HG03159 (cell line): ENCODE measurements around the gene PSMD1.
A peak's percentile ranks its signal among the peaks of the same experiment; 100 is the strongest.
"Not testable (repeated sequence)": the region's sequence is repeated elsewhere in the genome, so short reads cannot be mapped to it uniquely, and the experiment has no call there.

Experiments
- ATAC-seq: cut with Tn5 transposase; IDR thresholded peaks from one replicate; pipeline ENCODE4 v1.9.1; 2021; ENCODE audit warnings: mild to moderate bottlenecking, moderate library complexity; ENCODE audit not compliant: unreplicated experiment

PSMD1 gene

DNA sequence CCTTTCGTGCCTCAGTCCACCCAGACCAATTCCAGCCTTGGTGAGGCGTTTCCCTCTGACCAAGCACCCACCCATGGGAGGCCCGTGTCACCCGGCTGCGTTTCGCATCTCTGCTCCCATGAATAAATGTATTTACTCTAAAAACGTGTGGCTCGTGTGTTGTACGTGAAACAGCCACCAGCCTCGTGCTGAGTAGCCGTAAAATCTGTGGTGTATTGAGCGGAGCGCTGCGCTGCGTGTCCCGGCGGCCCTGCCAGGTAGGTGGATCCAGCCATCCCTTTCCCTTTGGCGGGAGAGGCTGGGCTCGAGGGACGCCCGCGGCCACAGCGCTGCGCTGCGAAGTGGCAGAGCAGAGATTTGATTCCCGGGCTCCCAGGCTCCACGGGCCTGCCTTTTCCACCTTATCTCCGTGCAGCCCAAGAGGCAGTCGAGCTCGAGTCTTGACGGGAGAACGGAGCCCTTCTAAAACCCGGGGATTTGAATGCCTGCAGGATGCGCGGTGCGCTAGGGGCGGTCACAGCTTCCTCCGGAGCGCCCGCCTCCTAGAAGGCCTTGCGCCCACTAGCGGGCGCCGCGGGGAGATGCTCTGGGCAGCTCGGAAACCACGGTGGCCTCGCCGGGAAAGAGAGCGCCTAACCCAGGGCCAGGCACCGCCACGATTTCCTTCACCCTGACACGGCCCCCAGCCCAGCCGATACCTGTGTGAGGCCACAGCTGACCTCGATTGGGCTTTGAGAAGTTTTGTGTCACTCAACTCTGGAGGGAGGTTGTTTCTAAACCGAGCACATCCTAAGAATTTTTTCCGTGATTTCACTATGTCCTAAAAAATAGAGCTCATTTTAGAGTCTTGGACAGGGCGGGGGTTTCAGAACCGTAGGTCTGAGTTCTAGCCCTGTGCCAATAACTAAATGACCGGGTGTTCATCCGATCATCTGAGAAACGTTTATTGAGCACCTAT is 3.9 kb upstream of the PSMD1 start:
- peak; percentile 55 for ATAC-seq

GRCh38 chr2:231053846-231054245 is 2.8 kb upstream of the PSMD1 start:
- ATAC-seq: no peak

- no peak for ATAC-seq
Observed at GRCh38 chr2:231057590-231057989, 923 bp downstream of the PSMD1 start.

DNA sequence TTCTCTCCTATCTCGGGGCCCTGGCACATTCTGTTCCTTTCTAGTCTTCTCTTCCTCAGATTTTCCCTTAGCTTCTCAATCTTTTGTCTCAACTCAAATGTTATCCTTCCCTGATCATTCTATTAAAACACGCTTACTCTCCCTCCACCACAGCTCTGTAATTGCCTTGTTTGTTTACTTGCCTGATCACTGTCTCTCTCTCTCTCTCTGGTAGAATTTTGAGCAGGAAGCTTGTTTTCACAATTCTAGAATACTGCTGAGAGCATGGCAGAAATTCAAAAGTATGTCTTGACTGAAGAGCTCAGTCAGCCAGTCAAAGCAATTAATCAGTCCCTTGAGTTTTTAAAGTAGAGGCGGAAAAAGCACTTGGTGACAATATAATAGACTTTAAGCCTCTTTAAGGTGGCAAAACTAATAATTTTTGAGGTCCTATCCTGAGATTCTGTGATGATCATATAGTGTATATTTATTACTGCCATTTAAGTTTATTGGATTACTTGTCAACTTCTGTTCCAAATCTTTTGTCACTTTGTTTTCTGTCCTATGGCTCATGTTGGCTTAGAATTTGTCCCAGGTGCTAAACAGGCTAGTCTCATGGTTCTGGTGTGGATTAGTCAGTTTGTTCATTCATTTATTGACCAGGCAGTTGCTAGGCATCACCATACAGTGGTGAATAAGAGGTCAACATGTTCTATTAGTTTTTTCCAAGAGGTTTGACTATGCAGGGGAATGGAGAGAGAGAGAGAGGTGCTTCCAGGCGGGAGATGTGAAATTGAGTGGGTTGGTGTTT is 2.3 kb downstream of the PSMD1 start:
- no peak for ATAC-seq

DNA sequence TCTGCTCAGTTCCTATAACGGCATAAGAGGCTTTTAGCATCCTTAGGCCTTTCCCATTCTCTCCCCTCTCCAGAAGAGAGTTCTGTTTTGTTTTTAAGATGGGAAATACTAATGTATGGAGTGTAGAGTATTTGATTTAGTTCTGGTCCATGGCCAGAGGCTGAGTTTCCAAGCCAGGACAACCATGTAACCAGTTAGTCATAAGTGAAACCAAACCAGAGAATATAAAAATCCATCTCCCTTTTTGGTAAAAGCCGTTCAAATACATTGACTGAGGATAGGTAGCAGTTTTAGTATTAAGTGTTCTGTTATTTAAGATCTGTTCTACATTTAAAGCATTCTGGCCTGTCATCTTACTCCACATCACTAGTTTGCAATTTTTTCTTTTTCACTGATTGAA is 3.1 kb downstream of the PSMD1 start:
- ATAC-seq: no peak

- no peak for ATAC-seq
Observed at GRCh38 chr2:231062776-231063175, 6.1 kb downstream of the PSMD1 start.

DNA sequence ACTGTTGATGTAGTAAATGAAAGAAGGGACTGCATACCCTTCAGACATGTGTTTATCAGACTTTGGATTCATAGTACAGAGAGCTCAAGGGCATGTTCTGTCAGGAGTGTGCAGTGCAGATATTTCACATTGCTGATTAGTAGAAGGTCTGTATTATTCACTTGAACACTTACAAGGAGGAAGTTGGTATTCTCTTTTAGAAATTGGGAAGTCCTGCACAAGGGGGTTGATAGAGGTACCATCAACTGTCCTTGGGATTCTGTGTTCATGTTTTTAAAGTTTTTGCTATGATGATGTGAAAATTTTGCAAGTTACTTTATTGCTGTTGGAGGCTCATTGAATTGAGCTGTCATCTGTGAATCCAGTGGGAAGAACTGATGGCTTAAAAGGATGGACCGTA is 6.7 kb downstream of the PSMD1 start:
- ATAC-seq: no peak

GRCh38 chr2:231065966-231066365 is 9.3 kb downstream of the PSMD1 start:
- no peak for ATAC-seq

GRCh38 chr2:231067531-231067930 is 10.9 kb downstream of the PSMD1 start:
- not testable (repeated sequence) for ATAC-seq

DNA sequence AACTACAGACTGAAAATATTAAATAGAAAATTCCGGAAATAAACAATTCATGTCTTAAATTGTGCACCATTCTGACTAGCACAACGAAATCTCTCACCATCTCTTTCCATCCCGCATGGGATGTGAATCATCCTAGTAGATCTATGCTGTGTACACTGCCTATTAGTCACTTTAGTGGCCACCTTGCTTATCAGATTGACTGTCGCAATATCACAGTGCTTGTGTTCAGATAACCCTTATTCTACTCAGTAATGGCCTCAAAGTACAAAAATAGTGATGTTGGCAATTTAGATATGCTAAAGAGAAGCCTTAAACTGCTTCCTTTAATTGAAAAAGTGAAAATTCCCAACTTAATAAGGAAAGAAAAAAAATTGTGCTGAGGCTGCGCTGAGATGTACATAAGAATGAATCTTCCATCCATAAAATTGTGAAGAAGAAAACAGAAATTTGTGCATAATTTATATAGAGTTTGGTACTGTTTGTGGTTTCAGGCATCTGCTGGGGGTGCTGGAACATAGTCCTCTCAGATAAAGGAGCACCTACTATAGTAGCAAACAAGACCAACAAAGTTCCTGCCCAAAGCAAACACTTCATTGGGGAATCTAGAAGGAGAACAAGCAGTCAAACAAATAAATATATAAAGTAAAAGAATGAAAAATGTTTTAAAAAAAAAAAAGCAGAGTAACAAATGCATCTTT is 12.0 kb downstream of the PSMD1 start:
- ATAC-seq: no peak

- ATAC-seq: no peak
Observed at GRCh38 chr2:231069379-231070054, 12.8 kb downstream of the PSMD1 start.

GRCh38 chr2:231084565-231084964 is 27.9 kb downstream of the PSMD1 start:
- ATAC-seq: no peak

DNA sequence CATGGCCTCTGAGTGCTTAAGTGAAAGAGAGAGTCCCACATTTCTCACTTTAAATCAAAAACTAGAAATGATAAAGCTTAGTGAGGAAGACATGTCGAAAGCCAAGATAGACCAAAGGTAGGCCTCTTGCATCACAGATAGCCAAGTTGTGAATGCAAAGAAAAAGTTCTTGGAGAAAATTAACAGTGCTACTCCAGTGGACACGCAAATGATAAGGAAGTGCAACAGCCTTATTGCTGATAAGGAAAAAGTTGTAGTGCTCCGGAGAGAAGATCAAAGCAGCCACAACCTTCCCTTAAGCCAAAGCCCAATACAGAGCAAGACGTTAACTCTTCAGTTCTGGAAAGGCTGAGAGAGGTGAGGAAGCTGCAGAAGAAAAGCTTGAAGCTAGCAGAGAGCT is 32.1 kb downstream of the PSMD1 start:
- no peak for ATAC-seq

- ATAC-seq: no peak
Observed at GRCh38 chr2:231093933-231094332, 37.3 kb downstream of the PSMD1 start.

GRCh38 chr2:231094736-231095346 is 38.2 kb downstream of the PSMD1 start:
- ATAC-seq: no peak

DNA sequence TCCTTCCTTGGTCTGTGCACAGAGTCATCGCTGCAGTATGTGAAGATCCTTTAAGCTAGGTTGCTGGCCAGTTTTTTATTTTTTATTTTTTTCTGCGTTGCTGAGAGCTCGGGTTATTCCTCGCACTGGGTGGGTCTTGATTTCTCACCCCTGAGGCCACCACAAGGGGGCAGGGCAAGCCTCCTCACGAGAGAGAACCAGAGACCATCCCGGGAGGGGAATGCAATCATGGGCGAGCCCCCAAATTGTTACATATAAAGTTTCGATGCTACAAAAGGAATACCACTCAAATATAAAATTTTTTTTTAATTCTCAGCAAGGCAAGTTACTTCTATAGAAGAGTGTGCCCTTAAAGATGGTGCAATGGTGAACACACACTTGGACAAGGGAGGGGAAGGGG is 43.3 kb downstream of the PSMD1 start:
- no peak for ATAC-seq

DNA sequence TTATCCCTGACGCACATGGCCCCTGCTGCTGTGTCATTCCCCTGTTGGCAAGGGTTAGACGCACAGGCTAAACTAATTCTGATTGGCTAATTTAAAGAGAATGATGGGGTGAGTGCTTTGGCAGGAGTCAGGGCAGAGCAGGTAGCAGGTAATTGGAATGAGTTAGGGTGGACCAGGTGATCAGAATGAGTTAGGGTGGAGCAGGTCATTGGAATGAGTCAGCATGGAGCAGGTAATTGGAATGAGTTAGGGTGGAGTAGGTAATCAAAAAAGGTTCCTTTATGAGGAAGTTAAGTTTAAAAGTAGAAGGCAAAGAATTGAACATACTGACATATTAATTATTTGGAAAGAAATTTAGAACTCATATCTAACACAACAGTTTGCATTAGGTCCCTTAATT is 43.7 kb downstream of the PSMD1 start:
- ATAC-seq: not testable (repeated sequence)

GRCh38 chr2:231100990-231101389 is 44.3 kb downstream of the PSMD1 start:
- no peak for ATAC-seq

- no peak for ATAC-seq
Observed at GRCh38 chr2:231102772-231103171, 46.1 kb downstream of the PSMD1 start.

- ATAC-seq: peak; percentile 61
Observed at GRCh38 chr2:231104115-231104713, 47.5 kb downstream of the PSMD1 start.
